RWPE2 (cell line): Measurements from ENCODE around the gene STX7.

ENCODE experiments used
- ATAC-seq: fragments of 200-7000 bp; cut with Tn5 transposase; 3 replicates; pipeline ENCODE4 v1.9.1; 2021; ENCODE audit warnings: low read depth
- DNase-seq: peaks from one replicate; pipeline ENCODE4 v3.0.0-alpha.2; 2020; ENCODE audit warnings: low spot score
- H3K27ac ChIP-seq: fragments of 450-650 bp; 2 replicates; pipeline ENCODE4 v1.5.1; 2017; ENCODE audit warnings: mild to moderate bottlenecking; ENCODE audit not compliant: poor library complexity, severe bottlenecking
- H3K27me3 ChIP-seq: fragments of 250-450 bp; sonication (Bioruptor Pico); 2 replicates; pipeline ENCODE4 v1.5.1; 2021; ENCODE audit warnings: mild to moderate bottlenecking, moderate library complexity; ENCODE audit not compliant: insufficient read depth, poor library complexity, severe bottlenecking
- H3K36me3 ChIP-seq: fragments of 250-450 bp; sonication (Bioruptor Pico); 2 replicates; pipeline ENCODE4 v1.5.1; 2020; ENCODE audit warnings: low read depth, mild to moderate bottlenecking, moderate library complexity
- H3K4me1 ChIP-seq: fragments of 250-450 bp; sonication (Bioruptor Pico); 2 replicates; pipeline ENCODE4 v1.5.1; 2021; ENCODE audit warnings: mild to moderate bottlenecking, moderate library complexity; ENCODE audit not compliant: insufficient read depth, poor library complexity, severe bottlenecking
- H3K4me3 ChIP-seq: fragments of 250-450 bp; sonication (Bioruptor Pico); 2 replicates; pipeline ENCODE4 v1.5.1; 2021; ENCODE audit warnings: mild to moderate bottlenecking, moderate library complexity; ENCODE audit not compliant: severe bottlenecking
- H3K9me3 ChIP-seq: fragments of 250-450 bp; sonication (Bioruptor Pico); 2 replicates; pipeline ENCODE4 v1.5.1; 2021; ENCODE audit warnings: mild to moderate bottlenecking, moderate library complexity; ENCODE audit not compliant: severe bottlenecking
- TF ChIP-seq, protein P1 (sequence below): fragments of 450-650 bp; IDR thresholded peaks from one replicate; pipeline ENCODE4 v1.5.1; 2017; ENCODE audit warnings: mild to moderate bottlenecking, moderate library complexity; ENCODE audit not compliant: poor library complexity, severe bottlenecking

STX7 gene

GRCh38 chr6:132400883-132401617 lies 111.9 kb downstream of the STX7 start, which contains the start of gene MOXD1:
Gene MOXD1, minus strand, starts transcription at chr6:132401475. Its CDS starts 49 bp downstream, at chr6:132401426.
- Histone ChIP-seq H3K4me1 (peaks cover 9% of the 10 kb centered on the region), H3K27me3 (no peaks in the 10 kb centered on the region), H3K4me3 (peak within 1 kb of the TSS; percentile 98), H3K27ac (no peak within 1 kb of the TSS), H3K9me3 (no peaks in the 10 kb centered on the region), H3K36me3 (no peaks in the 10 kb centered on the region)
- DNase-seq = peak; percentile 61
- ATAC-seq = peak; percentile 83
- TF ChIP-seq, protein P1, sequence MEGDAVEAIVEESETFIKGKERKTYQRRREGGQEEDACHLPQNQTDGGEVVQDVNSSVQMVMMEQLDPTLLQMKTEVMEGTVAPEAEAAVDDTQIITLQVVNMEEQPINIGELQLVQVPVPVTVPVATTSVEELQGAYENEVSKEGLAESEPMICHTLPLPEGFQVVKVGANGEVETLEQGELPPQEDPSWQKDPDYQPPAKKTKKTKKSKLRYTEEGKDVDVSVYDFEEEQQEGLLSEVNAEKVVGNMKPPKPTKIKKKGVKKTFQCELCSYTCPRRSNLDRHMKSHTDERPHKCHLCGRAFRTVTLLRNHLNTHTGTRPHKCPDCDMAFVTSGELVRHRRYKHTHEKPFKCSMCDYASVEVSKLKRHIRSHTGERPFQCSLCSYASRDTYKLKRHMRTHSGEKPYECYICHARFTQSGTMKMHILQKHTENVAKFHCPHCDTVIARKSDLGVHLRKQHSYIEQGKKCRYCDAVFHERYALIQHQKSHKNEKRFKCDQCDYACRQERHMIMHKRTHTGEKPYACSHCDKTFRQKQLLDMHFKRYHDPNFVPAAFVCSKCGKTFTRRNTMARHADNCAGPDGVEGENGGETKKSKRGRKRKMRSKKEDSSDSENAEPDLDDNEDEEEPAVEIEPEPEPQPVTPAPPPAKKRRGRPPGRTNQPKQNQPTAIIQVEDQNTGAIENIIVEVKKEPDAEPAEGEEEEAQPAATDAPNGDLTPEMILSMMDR = no peak

DNA sequence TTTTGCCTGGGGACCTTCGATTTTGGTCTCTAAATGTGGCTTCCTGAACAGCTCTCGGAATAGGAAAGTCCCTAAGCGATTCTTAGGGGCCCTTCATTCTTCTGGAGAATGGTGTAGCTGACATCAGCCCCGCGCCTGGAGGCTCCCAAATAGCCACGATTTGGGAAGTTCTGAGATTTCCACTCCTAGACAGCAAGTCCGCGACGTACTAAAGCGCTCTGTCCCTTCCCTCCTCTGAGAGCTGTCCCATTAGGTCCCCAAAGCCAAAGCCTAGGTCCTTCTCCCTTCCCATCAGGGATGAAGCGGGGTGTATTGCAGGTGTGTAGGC lies 112.4 kb downstream of the STX7 start:
- Histone ChIP-seq H3K4me3 (peak overlapping the region; percentile 98), H3K4me1 (peaks cover 9% of the 10 kb centered on the region), H3K9me3 (no peaks in the 10 kb centered on the region), H3K27me3 (no peaks in the 10 kb centered on the region), H3K36me3 (no peaks in the 10 kb centered on the region), H3K27ac (no peak overlapping the region)
- TF ChIP-seq, protein P1 = no peak
- no peak for ATAC-seq
- no peak for DNase-seq

GRCh38 chr6:132399376-132400074 lies 113.4 kb downstream of the STX7 start:
- no peak for DNase-seq
- ATAC-seq = peak; percentile 45; the same call in 1 of the 3 replicates
- no peaks in the 10 kb centered on the region for H3K36me3 ChIP-seq
- peaks cover 8% of the 10 kb centered on the region for H3K9me3 ChIP-seq
- no peaks in the 10 kb centered on the region for H3K27me3 ChIP-seq
- peaks cover 9% of the 10 kb centered on the region for H3K4me1 ChIP-seq
- TF ChIP-seq, protein P1 = no peak
- no peak overlapping the region for H3K4me3 ChIP-seq
- peak overlapping the region; percentile 39 for H3K27ac ChIP-seq
